ENCODE measurements around the gene SLC35B4.

SLC35B4 gene

DNA sequence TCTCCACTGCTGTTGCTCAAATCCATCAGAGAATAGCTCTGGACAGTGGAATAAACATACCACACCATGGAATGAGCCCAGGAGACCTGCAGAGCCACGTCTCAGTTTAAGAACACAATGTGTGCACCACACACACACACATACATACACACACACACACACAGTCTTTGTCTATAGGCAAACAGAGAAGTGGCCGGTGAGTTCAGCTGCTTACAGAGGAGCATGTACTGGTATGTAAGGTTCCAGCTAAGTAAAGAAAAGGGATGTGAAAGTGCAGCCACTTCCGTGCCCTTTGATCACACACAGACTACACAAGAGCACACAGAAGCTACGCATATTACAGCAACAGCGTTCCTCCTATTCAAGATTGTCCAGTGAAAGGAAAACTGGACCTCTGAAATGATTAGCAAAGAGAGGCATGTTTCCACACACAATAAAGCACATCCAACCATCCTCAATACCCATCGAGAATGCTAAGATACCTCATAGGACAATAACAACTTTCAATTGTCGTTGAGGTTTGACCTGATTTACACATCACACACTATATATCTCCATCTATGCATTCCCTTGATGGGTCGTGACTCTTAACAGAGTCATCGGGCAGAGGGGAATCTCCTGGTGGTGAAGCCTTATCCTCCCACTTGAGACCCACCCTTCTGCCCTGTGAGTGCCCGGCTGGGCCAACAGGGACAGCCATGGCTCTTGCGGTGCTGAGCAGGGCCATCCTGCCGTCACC lies 23.6 kb downstream of the SLC35B4 start:
- H3K27me3 ChIP-seq (ENCODE audit: insufficient read depth, low read length): no peaks in the 10 kb centered on the region
- peak overlapping the region; percentile 43 for H3K4me2 ChIP-seq (ENCODE audit: low read length)
- no peaks in the 10 kb centered on the region for H3K79me2 ChIP-seq (ENCODE audit: insufficient read depth, low read length)
- no peak overlapping the region for H2AFZ ChIP-seq (ENCODE audit: low read length)
- peak overlapping the region; percentile 83 for H3K27ac ChIP-seq (ENCODE audit: low read depth, low read length, poor library complexity, severe bottlenecking)
- peaks cover 71% of the 10 kb centered on the region for H3K36me3 ChIP-seq (ENCODE audit: insufficient read depth, low read length)
- H3K9ac ChIP-seq (ENCODE audit: low read length): peak overlapping the region; percentile 52
- H3K9me2 ChIP-seq (ENCODE audit: low read depth, low read length): no peaks in the 10 kb centered on the region
- H3K4me1 ChIP-seq (ENCODE audit: insufficient read depth, low read length, severe bottlenecking): peaks cover 36% of the 10 kb centered on the region
- no peaks in the 10 kb centered on the region for H4K20me1 ChIP-seq (ENCODE audit: insufficient read depth, low read length)
- TF ChIP-seq EZH2 (IDR thresholded peaks at IDR 0.05; ENCODE audit: borderline replicate concordance, low read length): no peak
- TF ChIP-seq, protein P1, sequence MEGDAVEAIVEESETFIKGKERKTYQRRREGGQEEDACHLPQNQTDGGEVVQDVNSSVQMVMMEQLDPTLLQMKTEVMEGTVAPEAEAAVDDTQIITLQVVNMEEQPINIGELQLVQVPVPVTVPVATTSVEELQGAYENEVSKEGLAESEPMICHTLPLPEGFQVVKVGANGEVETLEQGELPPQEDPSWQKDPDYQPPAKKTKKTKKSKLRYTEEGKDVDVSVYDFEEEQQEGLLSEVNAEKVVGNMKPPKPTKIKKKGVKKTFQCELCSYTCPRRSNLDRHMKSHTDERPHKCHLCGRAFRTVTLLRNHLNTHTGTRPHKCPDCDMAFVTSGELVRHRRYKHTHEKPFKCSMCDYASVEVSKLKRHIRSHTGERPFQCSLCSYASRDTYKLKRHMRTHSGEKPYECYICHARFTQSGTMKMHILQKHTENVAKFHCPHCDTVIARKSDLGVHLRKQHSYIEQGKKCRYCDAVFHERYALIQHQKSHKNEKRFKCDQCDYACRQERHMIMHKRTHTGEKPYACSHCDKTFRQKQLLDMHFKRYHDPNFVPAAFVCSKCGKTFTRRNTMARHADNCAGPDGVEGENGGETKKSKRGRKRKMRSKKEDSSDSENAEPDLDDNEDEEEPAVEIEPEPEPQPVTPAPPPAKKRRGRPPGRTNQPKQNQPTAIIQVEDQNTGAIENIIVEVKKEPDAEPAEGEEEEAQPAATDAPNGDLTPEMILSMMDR (IDR thresholded peaks at IDR 0.05; ENCODE audit: low read length): no peak
- no peaks in the 10 kb centered on the region for H3F3A ChIP-seq (ENCODE audit: insufficient read depth, low read length)
- H3K9me3 ChIP-seq (ENCODE audit: low read length): no peaks in the 10 kb centered on the region
- peak overlapping the region; percentile 24 for H3K4me3 ChIP-seq (ENCODE audit: low read depth, low read length, poor library complexity, severe bottlenecking)

DNA sequence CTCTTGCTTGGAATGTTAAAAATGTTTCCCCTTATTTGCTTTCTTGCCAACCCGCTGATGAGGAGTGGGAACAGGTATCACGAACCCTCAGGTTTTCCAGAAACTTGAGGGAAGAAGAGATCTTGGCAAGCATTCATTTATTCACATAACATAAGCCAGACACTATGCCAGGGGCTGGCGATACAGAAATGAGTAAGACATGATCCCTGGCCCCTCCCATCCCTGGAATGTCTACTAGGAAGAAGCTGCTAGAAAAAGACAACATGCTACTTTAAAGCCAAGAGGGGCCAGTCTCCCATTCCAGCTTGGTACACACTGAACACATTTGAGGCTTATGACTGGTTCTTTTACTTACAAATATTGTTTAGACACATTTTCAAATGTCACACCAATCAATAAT lies 26.4 kb downstream of the SLC35B4 start:
- TF ChIP-seq, protein P1 (IDR thresholded peaks at IDR 0.05; ENCODE audit: low read length): no peak
- no peak for TF ChIP-seq EZH2 (IDR thresholded peaks at IDR 0.05; ENCODE audit: borderline replicate concordance, low read length)

DNA sequence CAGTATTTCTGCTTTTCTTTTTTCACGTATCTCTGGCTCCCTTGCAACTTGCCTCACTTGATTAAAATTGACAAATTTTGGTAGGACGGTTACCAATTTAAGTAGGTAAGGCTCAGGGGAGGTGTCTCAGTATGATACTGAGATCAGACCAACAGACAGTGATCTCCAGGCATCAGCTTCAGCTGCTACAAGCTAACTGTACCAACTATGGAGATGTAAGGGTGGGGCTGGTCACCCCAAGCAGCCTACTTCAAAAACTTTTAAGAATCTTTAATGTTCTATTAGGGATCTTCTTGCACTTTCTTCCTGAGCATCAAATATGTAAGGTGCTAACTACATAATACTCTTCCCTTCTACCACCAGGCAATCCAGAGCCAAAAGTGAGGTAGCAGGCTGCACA lies 26.9 kb downstream of the SLC35B4 start:
- Histone ChIP-seq H3K4me2 (ENCODE audit: low read length) (no peak overlapping the region), H3K4me3 (ENCODE audit: low read depth, low read length, poor library complexity, severe bottlenecking) (no peak overlapping the region), H3K36me3 (ENCODE audit: insufficient read depth, low read length) (peaks cover 37% of the 10 kb centered on the region), H3K79me2 (ENCODE audit: insufficient read depth, low read length) (no peaks in the 10 kb centered on the region), H3K9ac (ENCODE audit: low read length) (no peak overlapping the region), H3K9me3 (ENCODE audit: low read length) (no peaks in the 10 kb centered on the region), H4K20me1 (ENCODE audit: insufficient read depth, low read length) (no peaks in the 10 kb centered on the region), H3K9me2 (ENCODE audit: low read depth, low read length) (no peaks in the 10 kb centered on the region), H3K27ac (ENCODE audit: low read depth, low read length, poor library complexity, severe bottlenecking) (peak overlapping the region; percentile 56), H3K4me1 (ENCODE audit: insufficient read depth, low read length, severe bottlenecking) (peaks cover 46% of the 10 kb centered on the region), H2AFZ (ENCODE audit: low read length) (no peak overlapping the region), H3K27me3 (ENCODE audit: insufficient read depth, low read length) (no peaks in the 10 kb centered on the region), H3F3A (ENCODE audit: insufficient read depth, low read length) (no peaks in the 10 kb centered on the region)
- TF ChIP-seq, protein P1 (IDR thresholded peaks at IDR 0.05; ENCODE audit: low read length): no peak
- TF ChIP-seq EZH2 (IDR thresholded peaks at IDR 0.05; ENCODE audit: borderline replicate concordance, low read length): no peak

More for the DNA sequence above, 26.4 kb downstream of the SLC35B4 start:
- Histone ChIP-seq H3K4me3 (ENCODE audit: low read depth, low read length, poor library complexity, severe bottlenecking) (no peak overlapping the region), H3K9me3 (ENCODE audit: low read length) (no peaks in the 10 kb centered on the region), H3F3A (ENCODE audit: insufficient read depth, low read length) (no peaks in the 10 kb centered on the region), H3K27me3 (ENCODE audit: insufficient read depth, low read length) (no peaks in the 10 kb centered on the region), H3K9me2 (ENCODE audit: low read depth, low read length) (no peaks in the 10 kb centered on the region), H4K20me1 (ENCODE audit: insufficient read depth, low read length) (no peaks in the 10 kb centered on the region), H3K36me3 (ENCODE audit: insufficient read depth, low read length) (peaks cover 42% of the 10 kb centered on the region), H2AFZ (ENCODE audit: low read length) (no peak overlapping the region), H3K9ac (ENCODE audit: low read length) (no peak overlapping the region), H3K27ac (ENCODE audit: low read depth, low read length, poor library complexity, severe bottlenecking) (no peak overlapping the region), H3K79me2 (ENCODE audit: insufficient read depth, low read length) (no peaks in the 10 kb centered on the region), H3K4me2 (ENCODE audit: low read length) (no peak overlapping the region), H3K4me1 (ENCODE audit: insufficient read depth, low read length, severe bottlenecking) (peaks cover 45% of the 10 kb centered on the region)

Measured in OCI-LY1 (cell line).